Activated naive CD8-positive, alpha-beta T cell treated with anti-CD3 and anti-CD28 coated beads for 36 hours (primary cell): ENCODE data around the gene USP28. TPM values are rescaled to one million over a fixed set of nuclear protein-coding genes. Genes with fewer than 3 reads are reported as not detected.
"Not testable (repeated sequence)": the region's sequence is repeated elsewhere in the genome, so short reads cannot be mapped to it uniquely, and the experiment has no call there.

Experiments
- DNase-seq: peaks from one replicate; pipeline ENCODE4 v3.0.0; 2021
- H3K27ac Mint-ChIP-seq: one replicate; pipeline ENCODE4 v1.8.0; 2022; ENCODE audit warnings: mild to moderate bottlenecking, moderate library complexity, mixed read lengths
- H3K27me3 Mint-ChIP-seq: one replicate; pipeline ENCODE4 v1.8.0; 2022; ENCODE audit warnings: mild to moderate bottlenecking, mixed read lengths
- H3K36me3 Mint-ChIP-seq: one replicate; pipeline ENCODE4 v1.8.0; 2021; ENCODE audit warnings: mild to moderate bottlenecking, mixed read lengths
- H3K4me1 Mint-ChIP-seq: one replicate; pipeline ENCODE4 v1.8.0; 2021; ENCODE audit warnings: mixed read lengths
- H3K4me3 Mint-ChIP-seq: one replicate; pipeline ENCODE4 v1.8.0; 2022; ENCODE audit warnings: mild to moderate bottlenecking, moderate library complexity, mixed read lengths
- H3K9me3 Mint-ChIP-seq: one replicate; pipeline ENCODE4 v1.8.0; 2022; ENCODE audit warnings: mixed read lengths
- total RNA-seq, 2 experiments: library from RNA; stranded (reverse); gene quantifications; one replicate each; pipeline ENCODE4 v1.2.3, GENCODE V29; 2021

The USP28 gene
- total RNA-seq, 2 experiments from 2014 or later: 26.2 to 27.2 TPM

- Mint-ChIP-seq H3K9me3 (no peaks in the 10 kb centered on the region), H3K27ac (no peak within 1 kb of the TSS), H3K36me3 (no peaks in the 10 kb centered on the region), H3K4me1 (peaks cover under 1% of the 10 kb centered on the region), H3K27me3 (peaks cover 3% of the 10 kb centered on the region), H3K4me3 (no peak within 1 kb of the TSS)
- no peak for DNase-seq
Measured at GRCh38 chr11:113779496-113779895, 95.9 kb downstream of the USP28 start, which contains the start of gene CLDN25. Gene CLDN25, plus strand, starts transcription at chr11:113779796. Its CDS starts 0 bp downstream, at chr11:113779796.

- DNase-seq: no peak
- peaks cover 3% of the 10 kb centered on the region for H3K27me3 Mint-ChIP-seq
- no peaks in the 10 kb centered on the region for H3K9me3 Mint-ChIP-seq
- peaks cover 2% of the 10 kb centered on the region for H3K4me1 Mint-ChIP-seq
- no peaks in the 10 kb centered on the region for H3K36me3 Mint-ChIP-seq
- no peak overlapping the region for H3K4me3 Mint-ChIP-seq
- no peak overlapping the region for H3K27ac Mint-ChIP-seq
Measured at GRCh38 chr11:113778111-113778910, 97.1 kb downstream of the USP28 start.

- Mint-ChIP-seq H3K4me1 (peaks cover 14% of the 10 kb centered on the region), H3K9me3 (no peaks in the 10 kb centered on the region), H3K27me3 (no peaks in the 10 kb centered on the region), H3K36me3 (peaks cover 3% of the 10 kb centered on the region), H3K27ac (peak overlapping the region; percentile 96), H3K4me3 (peak overlapping the region; percentile 99)
- no peak for DNase-seq
Measured at GRCh38 chr11:113774174-113774503, 101.2 kb downstream of the USP28 start.

DNA sequence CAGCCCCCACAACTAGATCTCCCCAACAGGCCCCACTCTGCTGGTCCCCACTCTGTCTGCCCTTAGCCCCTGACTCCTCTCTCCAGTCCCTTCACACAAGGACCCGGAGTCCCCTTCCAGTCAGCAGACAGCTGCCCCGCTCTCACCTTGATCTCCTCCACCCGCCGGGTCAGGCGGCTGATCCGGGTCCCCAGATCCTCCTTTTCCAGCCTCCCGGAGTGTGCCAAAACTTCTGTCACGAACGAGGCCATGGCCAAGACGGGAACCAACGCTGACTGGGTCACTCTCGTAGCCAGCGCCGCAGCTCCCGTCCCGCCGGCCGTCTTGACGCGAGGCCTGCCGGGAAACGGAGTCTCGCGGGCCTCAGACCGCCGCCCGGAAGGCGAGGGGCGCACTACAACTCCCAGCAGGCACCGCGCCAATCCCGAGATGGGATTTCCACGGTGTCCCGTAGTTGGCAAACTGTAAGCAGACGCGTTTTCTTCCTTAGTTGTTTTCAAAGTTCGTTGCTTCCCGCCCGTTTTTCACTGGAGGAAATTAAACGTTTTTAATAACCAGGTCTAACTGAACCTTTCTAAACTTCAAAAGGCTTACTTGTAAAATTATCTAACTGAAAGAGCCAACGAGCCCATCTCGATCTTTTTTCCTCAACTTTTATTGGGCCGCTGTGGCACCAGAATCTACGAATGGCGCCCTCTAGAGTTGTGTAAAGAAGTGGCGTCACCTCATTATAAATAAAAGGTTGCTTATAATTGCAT, 101.8 kb downstream of the USP28 start, which contains the start of gene ZW10:
TSS of gene ZW10 (minus strand) at position 277 of the 758 bp plus-strand sequence. CDS start at position 251, 26 bp downstream.
- Mint-ChIP-seq H3K27ac (peak within 1 kb of the TSS; percentile 96), H3K9me3 (no peaks in the 10 kb centered on the region), H3K4me1 (peaks cover 14% of the 10 kb centered on the region), H3K27me3 (no peaks in the 10 kb centered on the region), H3K36me3 (peaks cover 3% of the 10 kb centered on the region), H3K4me3 (peak within 1 kb of the TSS; percentile 99)
- DNase-seq: peak; percentile 95

- Mint-ChIP-seq H3K27me3 (no peaks in the 10 kb centered on the region), H3K36me3 (peaks cover 3% of the 10 kb centered on the region), H3K4me3 (peak overlapping the region; percentile 99), H3K27ac (peak overlapping the region; percentile 96), H3K4me1 (peaks cover 14% of the 10 kb centered on the region), H3K9me3 (no peaks in the 10 kb centered on the region)
- DNase-seq: no peak
Measured at GRCh38 chr11:113773092-113773415, 102.3 kb downstream of the USP28 start.

DNA sequence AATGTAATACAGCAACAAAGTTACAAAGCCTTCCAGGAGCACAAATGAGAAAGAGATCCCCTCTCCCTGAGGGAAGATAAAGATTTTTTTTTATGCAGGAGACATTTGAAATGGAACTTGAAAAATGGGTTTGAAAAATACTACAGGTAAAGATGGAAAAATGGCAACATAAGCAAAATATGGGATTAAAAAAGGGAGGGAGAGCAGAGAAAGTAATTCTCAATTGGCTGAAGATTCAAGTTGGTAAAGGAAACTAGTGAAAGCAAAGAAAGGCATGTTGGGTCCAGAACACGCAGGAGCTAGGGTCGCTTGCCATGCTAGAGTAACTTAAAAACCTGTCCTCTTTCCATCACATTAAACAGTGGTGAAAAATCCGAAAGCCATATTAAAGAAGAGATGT, 103.4 kb downstream of the USP28 start:
- peaks cover 12% of the 10 kb centered on the region for H3K36me3 Mint-ChIP-seq
- H3K4me3 Mint-ChIP-seq: peak overlapping the region; percentile 73
- H3K4me1 Mint-ChIP-seq: peaks cover 14% of the 10 kb centered on the region
- no peaks in the 10 kb centered on the region for H3K9me3 Mint-ChIP-seq
- no peak overlapping the region for H3K27ac Mint-ChIP-seq
- DNase-seq: no peak
- H3K27me3 Mint-ChIP-seq: no peaks in the 10 kb centered on the region

- Mint-ChIP-seq H3K4me3 (no peak overlapping the region), H3K9me3 (peaks cover 1% of the 10 kb centered on the region), H3K27ac (no peak overlapping the region), H3K4me1 (peaks cover 6% of the 10 kb centered on the region), H3K36me3 (peaks cover 33% of the 10 kb centered on the region), H3K27me3 (no peaks in the 10 kb centered on the region)
- DNase-seq: no peak
Measured at GRCh38 chr11:113764527-113765219, 110.7 kb downstream of the USP28 start.

DNA sequence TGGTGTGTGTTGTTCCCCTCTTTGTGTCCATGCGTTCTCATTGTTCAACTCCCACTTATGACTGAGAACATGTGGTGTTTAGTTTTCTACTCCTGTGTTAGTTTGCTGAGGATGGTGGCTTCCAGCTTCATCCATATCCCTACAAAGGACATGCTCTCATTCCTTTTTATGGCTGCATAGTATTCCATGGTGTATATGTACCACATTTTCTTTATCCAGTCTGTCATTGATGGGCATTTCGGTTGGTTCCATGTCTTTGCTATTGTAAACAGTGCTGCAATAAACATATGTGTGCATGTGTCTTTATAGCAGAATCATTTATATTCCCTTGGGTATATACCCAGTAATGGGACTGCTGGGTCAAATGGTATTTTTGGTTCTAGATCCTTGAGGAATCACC, 112.3 kb downstream of the USP28 start:
- not testable (repeated sequence) for H3K4me1 Mint-ChIP-seq, H3K4me3 Mint-ChIP-seq, H3K27me3 Mint-ChIP-seq, H3K9me3 Mint-ChIP-seq, H3K27ac Mint-ChIP-seq, DNase-seq
- peaks cover 39% of the 10 kb centered on the region for H3K36me3 Mint-ChIP-seq

DNA sequence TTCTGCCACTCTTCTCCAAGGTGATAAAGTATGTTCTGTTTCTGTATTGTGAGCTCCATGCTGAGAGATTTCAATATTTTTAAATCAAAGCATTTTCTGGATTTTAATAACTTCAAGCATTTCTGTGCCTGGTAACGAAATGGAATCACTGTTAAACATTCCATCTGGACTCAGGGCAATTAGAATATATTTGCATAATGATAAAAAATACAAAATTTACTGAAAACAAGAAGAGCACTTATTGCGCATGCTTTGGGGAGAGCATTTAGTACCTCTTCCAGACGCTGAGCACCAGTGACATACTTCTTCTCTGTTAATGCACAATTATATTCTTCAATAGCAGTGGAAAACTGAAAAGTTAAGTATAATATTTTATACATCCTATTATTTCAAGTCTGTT, 115.1 kb downstream of the USP28 start:
- DNase-seq: no peak
- Mint-ChIP-seq H3K4me3 (no peak overlapping the region), H3K27ac (no peak overlapping the region), H3K9me3 (peaks cover 1% of the 10 kb centered on the region), H3K4me1 (peaks cover 5% of the 10 kb centered on the region), H3K27me3 (no peaks in the 10 kb centered on the region), H3K36me3 (peaks cover 33% of the 10 kb centered on the region)

- Mint-ChIP-seq H3K27ac (no peak overlapping the region), H3K36me3 (peaks cover 11% of the 10 kb centered on the region)
Measured at GRCh38 chr11:113752932-113753331, 122.4 kb downstream of the USP28 start.

More at GRCh38 chr11:113752932-113753331, 122.4 kb downstream of the USP28 start:
- no peaks in the 10 kb centered on the region for H3K9me3 Mint-ChIP-seq
- DNase-seq: no peak
- H3K27me3 Mint-ChIP-seq: no peaks in the 10 kb centered on the region
- no peaks in the 10 kb centered on the region for H3K4me1 Mint-ChIP-seq
- H3K4me3 Mint-ChIP-seq: no peak overlapping the region

Other genes starting within 250 kb of the USP28 start
- gene TMPRSS5, start 169.3 kb downstream of the USP28 start, total RNA-seq: under 1 TPM; 0.28 to 0.29 TPM
- gene ZW10, start 101.9 kb downstream of the USP28 start, total RNA-seq: 10 to 100 TPM; 20.2 to 23.3 TPM
- not detected for gene CLDN25, start 95.8 kb downstream of the USP28 start, total RNA-seq
- gene HTR3B, start 29.2 kb upstream of the USP28 start, total RNA-seq: not detected
- gene HTR3A, start 99.5 kb upstream of the USP28 start, total RNA-seq: not detected
- gene ZBTB16, start 184.1 kb upstream of the USP28 start, total RNA-seq: 1 to 10 TPM; 1.7 to 2.1 TPM